Body of pancreas (tissue), 4 donors: ENCODE data around the gene NRIP2.

Source experiments
- CTCF ChIP-seq, 7 experiments: fragments of 450-650 bp in 4 of 7; fragments of 200-600 bp in 3 of 7; sonication (generic) in 3 of 7; IDR thresholded peaks; one replicate each; pipeline ENCODE4 v1.5.1; 2016 to 2019; ENCODE audit warnings: antibody characterized with exemption in 7 of 7
- POLR2A ChIP-seq, 3 donors: fragments of 450-650 bp; IDR thresholded peaks; one replicate each; pipeline ENCODE4 v1.6.1; 2016; ENCODE audit warnings: antibody characterized with exemption in 3 of 3, mild to moderate bottlenecking in 2 of 3

DNA sequence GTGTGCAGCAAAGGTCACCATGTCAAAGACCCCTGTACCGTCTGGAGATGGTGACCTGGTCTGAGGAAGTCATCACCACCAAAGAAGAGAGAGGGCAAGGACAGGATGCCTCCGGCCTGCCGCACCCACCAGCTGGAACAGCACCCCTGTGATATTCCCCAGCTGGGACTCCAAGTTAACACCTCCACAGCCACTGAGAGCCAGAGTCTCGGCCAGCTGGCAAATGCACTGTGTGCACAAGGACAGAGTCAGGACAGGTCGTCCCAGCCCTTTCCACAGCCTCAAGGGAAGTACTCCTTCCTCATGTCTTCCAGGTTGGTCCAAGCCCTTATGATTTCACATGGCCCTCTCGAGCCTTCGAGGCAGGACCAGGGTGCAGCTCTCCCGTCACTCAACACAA, 59.4 kb downstream of the NRIP2 start:
- no peak for TF ChIP-seq CTCF (IDR thresholded peaks at IDR 0.05)
- TF ChIP-seq POLR2A (IDR thresholded peaks at IDR 0.05) = no peak
